ENCODE measurements around the gene PARP8. TPM values are rescaled to one million over a fixed set of nuclear protein-coding genes. Genes with fewer than 3 reads are reported as not detected.

Gene PARP8
- total and polyA plus RNA-seq, 3 experiments from 2014 or later: 55.4 to 142 (median 58.4) TPM

GRCh38 chr5:50887889-50888633, 221.6 kb downstream of the PARP8 start:
- no peak overlapping the region for H3K4me3 Mint-ChIP-seq
- H3K27ac ChIP-seq (ENCODE audit: low read depth, low read length): no peak overlapping the region
- CTCF ChIA-PET: no interaction called here
- peaks cover 3 to 13% of the 10 kb centered on the region in 2 donors for H3K27me3 Mint-ChIP-seq
- H3K36me3 Mint-ChIP-seq: no peaks in the 10 kb centered on the region
- H3K4me1 Mint-ChIP-seq: no peaks in the 10 kb centered on the region
- no peaks in the 10 kb centered on the region for H3K36me3 ChIP-seq (ENCODE audit: insufficient read depth, low read length)
- H3K27ac Mint-ChIP-seq: no peak overlapping the region
- DNase-seq: no peak
- no peaks in the 10 kb centered on the region for H3K4me1 ChIP-seq (ENCODE audit: insufficient read depth, low read length)
- POLR2A ChIA-PET: no interaction called here
- no peaks in the 10 kb centered on the region for H3K27me3 ChIP-seq (ENCODE audit: insufficient read depth, low read length, poor library complexity, severe bottlenecking)
- H3K4me3 ChIP-seq (ENCODE audit: low read length): no peak overlapping the region
- H3K9me3 Mint-ChIP-seq: no peaks in the 10 kb centered on the region
- no peaks in the 10 kb centered on the region for H3K9me3 ChIP-seq (ENCODE audit: low read length)

DNA sequence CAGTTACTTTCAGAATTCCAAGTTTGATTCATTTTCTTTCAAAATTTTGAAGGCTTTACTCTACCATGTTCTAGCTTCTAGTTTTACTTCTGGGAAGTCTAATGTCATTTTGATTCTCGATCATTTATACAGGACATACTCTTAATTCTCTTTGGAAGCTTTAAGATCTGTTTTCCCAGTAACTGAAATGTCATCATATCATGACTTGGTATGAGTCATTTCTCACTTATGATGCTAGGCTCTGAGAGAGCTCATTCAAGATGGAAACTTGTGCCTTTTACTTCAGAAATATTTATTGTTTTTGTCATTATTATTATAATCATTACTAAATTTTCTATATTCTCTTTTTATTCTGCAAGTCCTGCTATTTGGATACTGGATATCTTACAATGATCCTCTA, 222.3 kb downstream of the PARP8 start:
- H3K36me3 Mint-ChIP-seq: no peaks in the 10 kb centered on the region
- peaks cover 2 to 13% of the 10 kb centered on the region in 2 donors for H3K27me3 Mint-ChIP-seq
- POLR2A ChIA-PET: no interaction called here
- Histone ChIP-seq H3K27ac (ENCODE audit: low read depth, low read length) (no peak overlapping the region), H3K4me1 (ENCODE audit: insufficient read depth, low read length) (no peaks in the 10 kb centered on the region), H3K27me3 (ENCODE audit: insufficient read depth, low read length, poor library complexity, severe bottlenecking) (no peaks in the 10 kb centered on the region), H3K36me3 (ENCODE audit: insufficient read depth, low read length) (no peaks in the 10 kb centered on the region), H3K4me3 (ENCODE audit: low read length) (no peak overlapping the region), H3K9me3 (ENCODE audit: low read length) (no peaks in the 10 kb centered on the region)
- no peaks in the 10 kb centered on the region for H3K9me3 Mint-ChIP-seq
- no peak overlapping the region for H3K27ac Mint-ChIP-seq
- H3K4me1 Mint-ChIP-seq: no peaks in the 10 kb centered on the region
- no peak for DNase-seq
- no peak overlapping the region for H3K4me3 Mint-ChIP-seq
- CTCF ChIA-PET: no interaction called here

- Histone ChIP-seq H3K9me3 (ENCODE audit: low read length) (no peaks in the 10 kb centered on the region), H3K36me3 (ENCODE audit: insufficient read depth, low read length) (no peaks in the 10 kb centered on the region), H3K27ac (ENCODE audit: low read depth, low read length) (no peak overlapping the region), H3K4me3 (ENCODE audit: low read length) (no peak overlapping the region), H3K4me1 (ENCODE audit: insufficient read depth, low read length) (no peaks in the 10 kb centered on the region), H3K27me3 (ENCODE audit: insufficient read depth, low read length, poor library complexity, severe bottlenecking) (no peaks in the 10 kb centered on the region)
- peaks cover 2 to 10% of the 10 kb centered on the region in 2 donors for H3K27me3 Mint-ChIP-seq
- H3K36me3 Mint-ChIP-seq: no peaks in the 10 kb centered on the region
- POLR2A ChIA-PET: no interaction called here
- H3K4me1 Mint-ChIP-seq: no peaks in the 10 kb centered on the region
- CTCF ChIA-PET: no interaction called here
- H3K9me3 Mint-ChIP-seq: no peaks in the 10 kb centered on the region
- H3K27ac Mint-ChIP-seq: no peak overlapping the region
- DNase-seq: no peak
- no peak overlapping the region for H3K4me3 Mint-ChIP-seq
These were observed 223.4 kb downstream of the PARP8 start for GRCh38 chr5:50889790-50890189.

Other genes with a start within 250 kb of the PARP8 start
- 100 to 1,000 TPM; 140 to 145 TPM for gene EMB, start 225.3 kb upstream of the PARP8 start, total RNA-seq
- gene EMB, start 225.3 kb upstream of the PARP8 start, polyA plus RNA-seq: 220 TPM